Measurements from ENCODE around the gene ARHGEF16.

DNA sequence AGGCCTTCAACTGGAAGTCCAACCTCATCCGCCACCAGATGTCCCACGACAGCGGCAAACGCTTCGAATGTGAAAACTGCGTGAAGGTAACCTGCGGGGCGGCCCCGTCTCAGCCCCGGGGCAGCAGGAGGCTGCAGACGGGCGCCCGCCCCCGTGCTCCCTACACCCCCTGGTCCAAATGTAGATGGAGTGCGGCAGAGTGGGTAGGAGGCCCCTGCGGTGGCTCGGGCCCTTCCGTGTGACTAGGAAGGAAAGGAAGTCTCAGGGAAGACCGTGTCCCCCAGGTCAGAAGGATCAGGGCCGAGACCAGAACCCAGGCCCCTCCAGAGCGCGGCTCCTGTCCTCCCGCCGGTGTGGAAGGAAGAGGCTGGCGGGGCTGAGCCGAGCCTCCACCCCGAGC is 49.7 kb upstream of the ARHGEF16 start:
- TF ChIP-seq, protein P1, sequence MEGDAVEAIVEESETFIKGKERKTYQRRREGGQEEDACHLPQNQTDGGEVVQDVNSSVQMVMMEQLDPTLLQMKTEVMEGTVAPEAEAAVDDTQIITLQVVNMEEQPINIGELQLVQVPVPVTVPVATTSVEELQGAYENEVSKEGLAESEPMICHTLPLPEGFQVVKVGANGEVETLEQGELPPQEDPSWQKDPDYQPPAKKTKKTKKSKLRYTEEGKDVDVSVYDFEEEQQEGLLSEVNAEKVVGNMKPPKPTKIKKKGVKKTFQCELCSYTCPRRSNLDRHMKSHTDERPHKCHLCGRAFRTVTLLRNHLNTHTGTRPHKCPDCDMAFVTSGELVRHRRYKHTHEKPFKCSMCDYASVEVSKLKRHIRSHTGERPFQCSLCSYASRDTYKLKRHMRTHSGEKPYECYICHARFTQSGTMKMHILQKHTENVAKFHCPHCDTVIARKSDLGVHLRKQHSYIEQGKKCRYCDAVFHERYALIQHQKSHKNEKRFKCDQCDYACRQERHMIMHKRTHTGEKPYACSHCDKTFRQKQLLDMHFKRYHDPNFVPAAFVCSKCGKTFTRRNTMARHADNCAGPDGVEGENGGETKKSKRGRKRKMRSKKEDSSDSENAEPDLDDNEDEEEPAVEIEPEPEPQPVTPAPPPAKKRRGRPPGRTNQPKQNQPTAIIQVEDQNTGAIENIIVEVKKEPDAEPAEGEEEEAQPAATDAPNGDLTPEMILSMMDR (IDR thresholded peaks at IDR 0.05): no peak
- TF ChIP-seq ZNF423 (CRISPR knock-in tag; IDR thresholded peaks at IDR 0.05) (no peak), E2F1 (CRISPR knock-in tag; IDR thresholded peaks at IDR 0.05) (no peak), NR2C2 (CRISPR knock-in tag; IDR thresholded peaks at IDR 0.05) (no peak), JUN (CRISPR knock-in tag; IDR thresholded peaks at IDR 0.05) (no peak), MAX (CRISPR knock-in tag; IDR thresholded peaks at IDR 0.05) (no peak), ZNF138 (CRISPR knock-in tag; conservative IDR thresholded peaks at IDR 0.05) (no peak), ZNF317 (CRISPR knock-in tag; IDR thresholded peaks at IDR 0.05; ENCODE audit: borderline replicate concordance, low read depth) (no peak), SMAD3 (CRISPR knock-in tag; IDR thresholded peaks at IDR 0.05; ENCODE audit: borderline replicate concordance) (no peak), CBFB (CRISPR knock-in tag; IDR thresholded peaks at IDR 0.05; ENCODE audit: low read depth) (no peak), SP1 (CRISPR knock-in tag; conservative IDR thresholded peaks at IDR 0.05) (no peak)
- TF ChIP-seq, protein P2, sequence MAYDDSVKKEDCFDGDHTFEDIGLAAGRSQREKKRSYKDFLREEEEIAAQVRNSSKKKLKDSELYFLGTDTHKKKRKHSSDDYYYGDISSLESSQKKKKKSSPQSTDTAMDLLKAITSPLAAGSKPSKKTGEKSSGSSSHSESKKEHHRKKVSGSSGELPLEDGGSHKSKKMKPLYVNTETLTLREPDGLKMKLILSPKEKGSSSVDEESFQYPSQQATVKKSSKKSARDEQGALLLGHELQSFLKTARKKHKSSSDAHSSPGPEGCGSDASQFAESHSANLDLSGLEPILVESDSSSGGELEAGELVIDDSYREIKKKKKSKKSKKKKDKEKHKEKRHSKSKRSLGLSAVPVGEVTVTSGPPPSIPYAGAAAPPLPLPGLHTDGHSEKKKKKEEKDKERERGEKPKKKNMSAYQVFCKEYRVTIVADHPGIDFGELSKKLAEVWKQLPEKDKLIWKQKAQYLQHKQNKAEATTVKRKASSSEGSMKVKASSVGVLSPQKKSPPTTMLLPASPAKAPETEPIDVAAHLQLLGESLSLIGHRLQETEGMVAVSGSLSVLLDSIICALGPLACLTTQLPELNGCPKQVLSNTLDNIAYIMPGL (CRISPR knock-in tag; IDR thresholded peaks at IDR 0.05): no peak

All from WTC11 (cell line).